Stimulated activated CD4-positive, alpha-beta T cell treated with anti-CD3 and anti-CD28 coated beads, TNF-alpha, amount 100 ng/mL, for 24 hours (primary cell): ENCODE measurements around the gene PCDHB1.
"Not testable (repeated sequence)": the region's sequence is repeated elsewhere in the genome, so short reads cannot be mapped to it uniquely, and the experiment has no call there.

Source experiments
- DNase-seq, 3 experiments: peaks; one replicate each; pipeline ENCODE4 v3.0.0-alpha.2; 2020; ENCODE audit warnings: low read depth in 3 of 3

The PCDHB1 gene

DNA sequence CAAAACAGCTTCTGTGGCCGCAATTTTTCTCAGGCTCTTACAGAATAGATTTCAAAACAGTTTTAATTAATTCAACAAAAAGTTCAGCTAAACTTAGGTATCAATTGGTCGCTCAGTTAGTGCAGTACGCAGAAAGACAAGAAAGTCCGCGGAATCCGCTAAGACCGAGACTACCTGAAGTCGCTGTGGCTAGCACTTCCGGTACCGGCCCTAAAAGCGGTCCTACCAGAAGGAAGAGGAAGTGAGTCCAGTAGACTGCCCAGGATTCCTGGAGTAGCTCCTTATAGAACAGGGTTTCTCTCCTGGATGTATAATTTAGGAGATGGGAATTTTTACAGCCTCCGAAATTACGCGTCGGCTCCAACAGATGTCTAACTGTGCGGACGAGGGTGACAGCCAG lies 26.7 kb downstream of the PCDHB1 start:
- no peak for DNase-seq

DNA sequence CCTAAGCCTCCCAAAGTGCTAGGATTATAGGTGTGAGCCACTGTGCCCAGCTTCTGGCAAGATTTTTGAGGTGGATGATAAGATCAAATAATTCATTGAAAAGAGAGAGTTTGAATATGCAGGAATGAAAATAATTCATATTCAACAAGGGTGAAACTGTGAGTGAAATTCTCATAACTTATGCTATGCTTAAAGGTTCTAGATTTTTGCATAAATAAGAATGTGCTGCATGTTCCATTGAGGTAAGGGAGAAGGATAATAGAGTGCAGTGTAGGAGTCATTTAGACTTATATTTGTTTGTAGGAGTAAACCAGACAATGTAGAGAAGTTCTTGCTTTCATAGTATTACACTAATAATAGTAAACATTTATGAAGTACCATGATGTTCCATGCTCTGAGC lies 31.1 kb downstream of the PCDHB1 start:
- no peak for DNase-seq

DNA sequence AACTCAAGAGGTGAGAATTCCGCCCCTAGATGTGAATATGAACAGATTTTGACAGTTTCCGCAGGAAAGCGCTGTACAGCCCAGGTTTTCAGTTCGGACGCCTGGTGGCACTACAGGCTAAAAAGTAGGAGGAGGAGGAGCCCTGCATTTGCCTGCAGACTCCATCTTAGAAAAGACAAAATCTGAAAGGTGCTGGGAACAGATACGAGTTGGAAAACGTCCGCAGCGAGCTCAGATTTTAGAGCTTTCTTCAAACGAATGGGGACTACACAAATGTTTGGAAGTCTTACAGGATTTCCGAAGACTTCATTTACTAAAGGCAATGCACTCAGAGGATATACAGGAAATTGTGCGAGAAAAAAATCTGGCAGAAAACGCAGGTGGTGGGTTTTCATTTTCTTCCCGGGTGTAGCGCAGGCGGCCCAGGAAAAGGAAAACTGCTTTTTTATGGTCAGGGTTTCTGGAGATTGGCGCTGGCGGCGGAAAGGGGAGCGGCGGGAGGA lies 33.4 kb downstream of the PCDHB1 start:
- peak in 2 of 3 experiments; percentile 3 to 24 for DNase-seq

DNA sequence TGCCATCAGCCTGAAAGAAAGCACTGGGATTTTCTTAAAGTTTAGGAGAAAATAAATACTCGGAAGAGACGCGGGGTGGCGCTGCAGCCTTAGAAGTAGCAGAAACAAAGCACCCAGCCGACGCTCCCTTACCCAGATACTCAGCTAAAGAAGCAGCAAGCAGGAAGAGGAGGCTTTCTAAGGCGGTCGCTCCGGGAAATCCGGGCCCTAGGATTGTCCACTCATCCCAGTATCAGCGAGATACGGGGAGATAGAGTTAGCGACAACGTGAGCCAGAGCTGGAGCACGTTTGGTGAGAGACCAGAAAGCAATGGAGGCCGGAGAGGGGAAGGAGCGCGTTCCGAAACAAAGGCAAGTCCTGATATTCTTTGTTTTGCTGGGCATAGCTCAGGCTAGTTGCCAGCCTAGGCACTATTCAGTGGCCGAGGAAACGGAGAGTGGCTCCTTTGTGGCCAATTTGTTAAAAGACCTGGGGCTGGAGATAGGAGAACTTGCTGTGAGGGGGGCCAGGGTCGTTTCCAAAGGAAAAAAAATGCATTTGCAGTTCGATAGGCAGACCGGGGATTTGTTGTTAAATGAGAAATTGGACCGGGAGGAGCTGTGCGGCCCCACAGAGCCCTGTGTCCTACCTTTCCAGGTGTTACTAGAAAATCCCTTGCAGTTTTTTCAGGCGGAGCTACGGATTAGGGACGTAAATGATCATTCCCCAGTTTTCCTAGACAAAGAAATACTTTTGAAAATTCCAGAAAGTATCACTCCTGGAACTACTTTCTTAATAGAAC lies 43.5 kb downstream of the PCDHB1 start, which contains the start of gene PCDHB2:
Gene PCDHB2 (plus strand): TSS at position 135 of the 782 bp plus-strand sequence. CDS start 176 bp downstream, at position 311.
- DNase-seq: no peak

DNA sequence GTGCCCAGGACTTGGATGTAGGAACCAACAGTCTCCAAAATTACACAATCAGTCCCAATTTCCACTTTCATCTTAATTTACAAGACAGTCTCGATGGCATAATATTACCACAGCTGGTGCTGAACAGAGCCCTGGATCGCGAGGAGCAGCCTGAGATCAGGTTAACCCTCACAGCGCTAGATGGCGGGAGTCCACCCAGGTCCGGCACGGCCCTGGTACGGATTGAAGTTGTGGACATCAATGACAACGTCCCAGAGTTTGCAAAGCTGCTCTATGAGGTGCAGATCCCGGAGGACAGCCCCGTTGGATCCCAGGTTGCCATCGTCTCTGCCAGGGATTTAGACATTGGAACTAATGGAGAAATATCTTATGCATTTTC lies 44.1 kb downstream of the PCDHB1 start:
- DNase-seq: no peak

DNA sequence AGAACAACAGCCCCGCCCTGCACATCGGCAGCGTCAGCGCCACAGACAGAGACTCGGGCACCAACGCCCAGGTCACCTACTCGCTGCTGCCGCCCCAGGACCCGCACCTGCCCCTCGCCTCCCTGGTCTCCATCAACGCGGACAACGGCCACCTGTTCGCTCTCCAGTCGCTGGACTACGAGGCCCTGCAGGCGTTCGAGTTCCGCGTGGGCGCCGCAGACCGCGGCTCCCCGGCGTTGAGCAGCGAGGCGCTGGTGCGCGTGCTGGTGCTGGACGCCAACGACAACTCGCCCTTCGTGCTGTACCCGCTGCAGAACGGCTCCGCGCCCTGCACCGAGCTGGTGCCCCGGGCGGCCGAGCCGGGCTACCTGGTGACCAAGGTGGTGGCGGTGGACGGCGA lies 45.0 kb downstream of the PCDHB1 start:
- not testable (repeated sequence) for DNase-seq

DNA sequence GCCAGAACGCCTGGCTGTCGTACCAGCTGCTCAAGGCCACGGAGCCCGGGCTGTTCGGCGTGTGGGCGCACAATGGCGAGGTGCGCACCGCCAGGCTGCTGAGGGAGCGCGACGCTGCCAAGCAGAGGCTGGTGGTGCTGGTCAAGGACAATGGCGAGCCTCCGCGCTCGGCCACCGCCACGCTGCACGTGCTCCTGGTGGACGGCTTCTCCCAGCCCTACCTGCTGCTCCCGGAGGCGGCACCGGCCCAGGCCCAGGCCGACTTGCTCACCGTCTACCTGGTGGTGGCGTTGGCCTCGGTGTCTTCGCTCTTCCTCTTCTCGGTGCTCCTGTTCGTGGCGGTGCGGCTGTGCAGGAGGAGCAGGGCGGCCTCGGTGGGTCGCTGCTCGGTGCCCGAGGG lies 45.4 kb downstream of the PCDHB1 start:
- not testable (repeated sequence) for DNase-seq

DNA sequence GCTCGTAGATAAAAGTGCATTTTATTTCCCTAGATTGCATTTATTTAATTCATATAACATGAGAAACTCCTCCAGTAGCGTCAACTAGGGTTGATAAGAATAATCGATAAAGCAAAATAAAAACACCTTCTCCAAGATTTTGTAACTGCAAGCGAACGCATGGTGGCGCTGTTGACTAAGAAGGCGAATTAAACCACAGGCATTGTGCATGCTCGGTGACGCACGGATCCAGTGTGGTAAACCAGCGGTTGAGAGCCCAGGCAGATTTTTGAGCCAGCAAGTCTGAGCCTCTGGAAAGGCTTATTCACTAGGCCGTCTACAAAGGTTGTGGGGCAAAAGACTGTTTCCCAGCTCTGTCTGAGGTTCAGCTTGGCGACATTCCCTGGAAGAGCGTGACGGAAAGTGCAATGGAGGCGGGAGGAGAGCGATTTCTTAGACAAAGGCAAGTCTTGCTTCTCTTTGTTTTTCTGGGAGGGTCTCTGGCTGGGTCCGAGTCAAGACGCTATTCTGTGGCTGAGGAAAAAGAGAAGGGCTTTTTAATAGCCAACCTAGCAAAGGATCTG lies 49.1 kb downstream of the PCDHB1 start, which contains the start of gene PCDHB3:
Gene PCDHB3 (plus strand): TSS at position 231 of the 563 bp plus-strand sequence. CDS start 177 bp downstream, at position 408.
- DNase-seq: peak in 1 of 3 experiments; percentile 27

DNA sequence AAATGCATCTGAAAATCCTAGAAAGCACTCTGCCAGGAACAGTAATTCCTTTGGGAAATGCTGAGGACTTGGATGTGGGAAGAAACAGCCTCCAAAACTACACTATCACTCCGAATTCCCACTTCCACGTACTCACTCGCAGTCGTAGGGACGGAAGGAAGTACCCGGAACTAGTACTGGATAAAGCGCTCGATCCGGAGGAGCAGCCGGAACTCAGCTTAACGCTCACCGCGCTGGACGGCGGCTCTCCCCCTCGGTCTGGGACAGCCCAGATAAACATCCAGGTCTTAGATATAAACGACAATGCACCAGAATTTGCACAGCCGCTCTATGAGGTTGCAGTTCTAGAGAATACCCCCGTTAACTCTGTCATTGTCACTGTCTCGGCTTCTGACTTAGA lies 49.9 kb downstream of the PCDHB1 start:
- DNase-seq: no peak

DNA sequence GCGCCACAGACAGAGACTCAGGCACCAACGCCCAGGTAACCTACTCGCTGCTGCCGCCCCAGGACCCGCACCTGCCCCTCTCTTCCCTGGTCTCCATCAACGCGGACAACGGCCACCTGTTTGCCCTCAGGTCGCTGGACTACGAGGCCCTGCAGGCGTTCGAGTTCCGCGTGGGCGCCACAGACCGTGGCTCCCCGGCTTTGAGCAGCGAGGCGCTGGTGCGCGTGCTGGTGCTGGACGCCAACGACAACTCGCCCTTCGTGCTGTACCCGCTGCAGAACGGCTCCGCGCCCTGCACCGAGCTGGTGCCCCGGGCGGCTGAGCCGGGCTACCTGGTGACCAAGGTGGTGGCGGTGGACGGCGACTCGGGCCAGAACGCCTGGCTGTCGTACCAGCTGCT lies 50.9 kb downstream of the PCDHB1 start:
- DNase-seq: not testable (repeated sequence)

DNA sequence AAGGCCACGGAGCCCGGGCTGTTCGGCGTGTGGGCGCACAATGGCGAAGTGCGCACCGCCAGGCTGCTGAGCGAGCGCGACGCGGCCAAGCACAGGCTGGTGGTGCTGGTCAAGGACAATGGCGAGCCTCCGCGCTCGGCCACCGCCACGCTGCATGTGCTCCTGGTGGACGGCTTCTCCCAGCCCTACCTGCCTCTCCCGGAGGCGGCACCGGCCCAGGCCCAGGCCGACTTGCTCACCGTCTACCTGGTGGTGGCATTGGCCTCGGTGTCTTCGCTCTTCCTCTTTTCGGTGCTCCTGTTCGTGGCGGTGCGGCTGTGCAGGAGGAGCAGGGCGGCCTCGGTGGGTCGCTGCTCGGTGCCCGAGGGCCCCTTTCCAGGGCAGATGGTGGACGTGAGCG lies 51.3 kb downstream of the PCDHB1 start:
- not testable (repeated sequence) for DNase-seq

DNA sequence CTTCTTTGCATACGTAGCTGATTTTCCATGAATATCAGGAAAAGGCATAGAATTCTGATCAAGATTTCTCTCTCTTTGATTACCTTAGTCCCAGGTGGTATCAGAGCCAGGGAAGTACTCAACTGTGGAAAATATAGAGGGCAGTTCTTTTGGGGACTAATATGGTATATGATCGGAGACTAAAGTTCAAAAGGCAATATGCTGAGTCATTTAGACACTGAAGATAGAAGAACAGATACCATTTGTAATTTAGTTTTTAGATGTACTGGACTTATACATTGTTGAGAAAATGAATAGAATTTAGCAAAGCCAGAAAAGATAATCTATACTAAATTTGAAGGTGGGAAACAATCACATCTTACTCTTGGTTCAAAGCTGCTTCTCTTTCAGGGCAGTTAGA lies 54.2 kb downstream of the PCDHB1 start:
- DNase-seq: no peak
